Esophagus muscularis mucosa (tissue), 3 donors: ENCODE measurements around the gene GPR4.
"Not testable (repeated sequence)": the region's sequence is repeated elsewhere in the genome, so short reads cannot be mapped to it uniquely, and the experiment has no call there.

Experiments
- CTCF ChIP-seq, 3 experiments: fragments of 200-600 bp in 2 of 3; fragments of 450-650 bp in 1 of 3; sonication (generic) in 2 of 3; IDR thresholded peaks; one replicate each; pipeline ENCODE4 v1.5.1; 2017 to 2019; ENCODE audit warnings: antibody characterized with exemption in 3 of 3, mild to moderate bottlenecking in 2 of 3, moderate library complexity in 1 of 3
- EP300 ChIP-seq: sonication (generic); formaldehyde crosslinking; IDR thresholded peaks from one replicate; pipeline ENCODE4 v1.6.1; 2017; ENCODE audit warnings: antibody characterized with exemption

- not testable (repeated sequence) for TF ChIP-seq CTCF (IDR thresholded peaks at IDR 0.05); EP300
Measured at GRCh38 chr19:45615056-45615455, 13.0 kb upstream of the GPR4 start.
